HUDEP-2 (cell line): ENCODE results near the gene DNMBP.
"Not testable (repeated sequence)": the region's sequence is repeated elsewhere in the genome, so short reads cannot be mapped to it uniquely, and the experiment has no call there.

Experiments used
- DNase-seq, 76 experiments: peaks; one replicate each; lab custom pipeline; 2025; ENCODE audit not compliant: unreplicated experiment in 76 of 76; lab: John Stamatoyannopoulos, UW

Gene DNMBP

GRCh38 chr10:99958806-99959205 is 50.9 kb downstream of the DNMBP start:
- DNase-seq, result no peak

- no peak for DNase-seq
These were observed 51.4 kb downstream of the DNMBP start for GRCh38 chr10:99958302-99958701.

- not testable (repeated sequence) for DNase-seq
These were observed 56.2 kb downstream of the DNMBP start for GRCh38 chr10:99953510-99953909.

- no peak for DNase-seq
These were observed 56.9 kb downstream of the DNMBP start for GRCh38 chr10:99952799-99953198.

GRCh38 chr10:99946051-99946450 is 63.7 kb downstream of the DNMBP start:
- not testable (repeated sequence) for DNase-seq

GRCh38 chr10:99945263-99945662 is 64.5 kb downstream of the DNMBP start:
- no peak for DNase-seq

GRCh38 chr10:99944860-99945259 is 64.9 kb downstream of the DNMBP start:
- DNase-seq, result no peak

GRCh38 chr10:99943908-99944307 is 65.8 kb downstream of the DNMBP start:
- DNase-seq, result no peak

- no peak for DNase-seq
These were observed 67.6 kb downstream of the DNMBP start for GRCh38 chr10:99941942-99942820.

GRCh38 chr10:99938563-99938962 is 71.2 kb downstream of the DNMBP start:
- no peak for DNase-seq

GRCh38 chr10:99937630-99938029 is 72.1 kb downstream of the DNMBP start:
- DNase-seq, result no peak

GRCh38 chr10:99932203-99932957 is 77.4 kb downstream of the DNMBP start:
- not testable (repeated sequence) for DNase-seq

- no peak for DNase-seq
These were observed 78.8 kb downstream of the DNMBP start for GRCh38 chr10:99930731-99931550.

GRCh38 chr10:99929360-99929759 is 80.4 kb downstream of the DNMBP start:
- DNase-seq, result no peak

- DNase-seq, result no peak
These were observed 81.9 kb downstream of the DNMBP start for GRCh38 chr10:99927721-99928280.

GRCh38 chr10:99926925-99927720 is 82.6 kb downstream of the DNMBP start:
- no peak for DNase-seq

GRCh38 chr10:99924451-99925255 is 85.1 kb downstream of the DNMBP start:
- DNase-seq, result no peak

GRCh38 chr10:99921948-99922347 is 87.8 kb downstream of the DNMBP start:
- no peak for DNase-seq

- no peak for DNase-seq
These were observed 88.8 kb downstream of the DNMBP start for GRCh38 chr10:99920901-99921300.
